WERI-Rb-1 (cell line): ENCODE results near the gene TCEA3.

Experiments
- DNase-seq: peaks from one replicate; pipeline ENCODE4 v3.0.0-alpha.2; 2020
- H3K27ac ChIP-seq: fragments of 250-450 bp; sonication (Bioruptor Pico); 2 replicates; pipeline ENCODE4 v1.5.1; 2020; ENCODE audit warnings: mild to moderate bottlenecking, moderate library complexity
- H3K27me3 ChIP-seq: fragments of 250-450 bp; sonication (Bioruptor Pico); 2 replicates; pipeline ENCODE4 v1.5.1; 2021; ENCODE audit warnings: mild to moderate bottlenecking, low read depth, moderate library complexity; ENCODE audit not compliant: insufficient read depth, severe bottlenecking
- H3K36me3 ChIP-seq: fragments of 250-450 bp; sonication (Bioruptor Pico); 2 replicates; pipeline ENCODE4 v1.5.1; 2020; ENCODE audit warnings: mild to moderate bottlenecking, moderate library complexity
- H3K4me3 ChIP-seq: 2 replicates; pipeline ENCODE4 v1.5.1; 2011; ENCODE audit warnings: low read depth, mild to moderate bottlenecking, control low read depth, low read length
- H3K9me3 ChIP-seq: fragments of 250-450 bp; sonication (Bioruptor Pico); 2 replicates; pipeline ENCODE4 v1.5.1; 2021; ENCODE audit warnings: mild to moderate bottlenecking, moderate library complexity; ENCODE audit not compliant: severe bottlenecking
- CTCF ChIP-seq: IDR thresholded peaks from 2 replicates; pipeline ENCODE4 v1.5.1; 2011; ENCODE audit warnings: low read depth, mild to moderate bottlenecking, control low read depth, inconsistent platforms, low read length

Gene TCEA3

DNA sequence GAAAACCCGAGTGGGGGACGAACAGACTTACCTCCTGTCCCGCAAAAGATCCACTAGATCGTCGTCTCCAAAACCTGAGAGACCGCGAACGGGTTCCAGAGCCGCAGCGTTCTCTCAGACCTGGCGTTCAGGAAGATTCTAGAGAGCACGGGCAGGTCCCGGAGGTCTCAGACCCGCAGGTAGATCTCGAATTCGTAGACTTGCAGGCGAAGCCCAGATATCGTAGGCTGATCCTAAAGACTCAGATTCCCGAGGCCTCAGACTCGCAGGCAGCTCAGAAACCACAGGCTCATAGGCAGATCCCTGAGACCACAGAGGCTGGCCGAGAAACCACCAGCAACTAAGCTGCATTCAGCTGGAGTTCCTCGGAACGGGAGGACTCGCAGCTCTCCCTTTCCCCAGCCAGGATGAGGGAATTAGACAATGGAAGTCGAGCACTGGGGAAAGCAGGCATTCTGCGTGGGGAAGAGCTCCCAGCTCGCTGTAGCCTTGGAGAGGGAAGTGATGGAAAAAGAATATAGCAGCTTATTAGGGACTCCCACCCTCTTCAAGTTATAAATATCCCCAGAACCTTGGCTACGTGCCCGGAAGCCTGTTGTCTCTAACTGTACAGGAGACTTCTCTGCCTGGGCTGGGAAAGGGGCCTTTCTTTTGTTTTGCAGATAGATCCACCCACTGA is 55.1 kb downstream of the TCEA3 start, which contains the start of gene ZNF436:
Gene ZNF436 (minus strand): TSS at position 502 of the 679 bp plus-strand sequence. CDS start 1,831 bp downstream, outside the sequence.
- no peak for TF ChIP-seq CTCF
- H3K9me3 ChIP-seq: peaks cover 7% of the 10 kb centered on the region
- H3K27ac ChIP-seq: peak within 1 kb of the TSS; percentile 96
- DNase-seq: peak; percentile 54
- H3K27me3 ChIP-seq: no peaks in the 10 kb centered on the region
- peak within 1 kb of the TSS; percentile 100 for H3K4me3 ChIP-seq
- H3K36me3 ChIP-seq: peaks cover 20% of the 10 kb centered on the region

DNA sequence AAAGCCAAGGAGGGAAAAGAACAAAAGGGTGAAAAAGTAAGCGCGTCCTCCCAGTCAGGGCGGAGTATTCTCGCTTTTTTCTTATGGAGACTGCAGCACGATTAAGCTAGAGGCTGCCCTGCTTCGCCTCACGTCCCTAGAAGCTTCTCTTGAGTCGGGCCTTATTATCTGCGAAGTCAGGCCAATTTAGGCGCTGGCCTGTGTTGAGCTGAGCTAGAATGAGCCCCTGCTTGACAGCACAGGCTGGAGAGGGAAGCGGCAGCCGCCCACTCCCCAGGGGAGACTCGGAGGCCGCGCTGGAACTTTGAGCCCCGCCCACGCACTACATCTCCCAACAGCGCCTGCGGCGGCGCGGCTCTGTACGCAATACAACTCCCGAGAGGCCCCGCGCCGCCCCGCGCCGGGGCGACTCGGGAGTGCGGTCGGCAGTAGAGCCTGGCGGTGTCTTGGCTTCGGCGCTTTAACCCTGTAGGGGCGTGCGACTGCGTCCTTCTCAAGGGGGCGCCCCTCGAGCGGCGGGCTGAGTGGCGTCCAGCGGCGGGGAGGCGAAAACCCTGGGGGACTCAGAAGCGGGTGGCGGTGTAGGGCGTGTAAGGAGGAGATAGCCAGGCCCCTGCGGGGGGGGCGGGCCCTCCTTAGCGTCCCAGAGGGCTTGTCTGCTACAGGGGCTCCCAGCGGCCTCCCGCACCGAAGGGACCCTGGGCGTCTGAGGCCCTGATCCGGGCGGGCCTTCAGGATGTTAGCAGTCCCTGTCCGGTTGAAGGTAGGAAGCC is 55.8 kb downstream of the TCEA3 start:
- peaks cover 12% of the 10 kb centered on the region for H3K9me3 ChIP-seq
- peak overlapping the region; percentile 96 for H3K27ac ChIP-seq
- peak; percentile 35 for TF ChIP-seq CTCF

DNA sequence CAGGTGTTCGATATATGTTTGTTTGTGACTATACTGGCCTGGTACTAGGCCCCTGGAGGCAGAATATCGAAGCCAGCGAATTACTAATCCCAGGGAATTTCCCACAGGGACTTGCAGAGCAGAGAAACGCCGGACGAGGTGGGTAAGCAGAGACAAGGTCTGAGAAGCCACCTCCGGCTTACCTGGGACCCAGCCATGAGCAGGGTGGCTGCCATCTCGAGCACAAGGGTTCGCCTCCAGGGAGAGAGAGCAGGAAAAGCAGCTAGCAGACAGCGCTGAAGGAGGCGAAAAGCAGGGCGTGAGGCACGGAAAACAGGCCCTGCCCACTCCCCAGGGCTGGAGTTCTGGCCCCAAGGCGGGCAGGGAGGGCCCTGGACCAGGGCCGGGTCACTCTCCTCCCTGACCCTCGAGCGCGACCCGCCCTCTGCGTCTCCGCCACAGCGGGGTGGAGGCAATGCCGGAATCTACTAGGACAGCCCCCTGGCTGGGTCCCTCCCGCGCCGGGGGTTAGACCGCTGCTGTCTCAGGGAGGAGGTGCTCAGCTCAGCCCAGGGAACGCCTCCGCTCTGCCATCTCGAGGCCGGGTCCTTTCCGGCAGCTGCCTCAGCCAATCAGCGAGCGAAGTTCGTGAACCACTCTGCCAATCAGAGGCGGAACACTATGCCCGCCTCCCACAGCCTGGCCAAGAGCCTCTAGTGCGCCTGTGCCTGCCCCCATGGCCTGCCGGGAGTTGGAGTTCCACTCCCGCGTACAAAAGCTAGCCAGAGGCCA is 56.6 kb downstream of the TCEA3 start:
- TF ChIP-seq CTCF: no peak
- H3K27me3 ChIP-seq: no peaks in the 10 kb centered on the region
- H3K4me3 ChIP-seq: peak overlapping the region; percentile 100
- peak; percentile 99 for DNase-seq
- H3K27ac ChIP-seq: peak overlapping the region; percentile 96
- H3K36me3 ChIP-seq: peaks cover 35% of the 10 kb centered on the region
- peaks cover 18% of the 10 kb centered on the region for H3K9me3 ChIP-seq

More for the DNA sequence above, 55.8 kb downstream of the TCEA3 start:
- Histone ChIP-seq H3K27me3 (no peaks in the 10 kb centered on the region), H3K36me3 (peaks cover 27% of the 10 kb centered on the region), H3K4me3 (peak overlapping the region; percentile 100)
- peak; percentile 93 for DNase-seq

- peak overlapping the region; percentile 96 for H3K27ac ChIP-seq
- no peak for TF ChIP-seq CTCF
- H3K36me3 ChIP-seq: peaks cover 40% of the 10 kb centered on the region
- peak overlapping the region; percentile 100 for H3K4me3 ChIP-seq
- no peaks in the 10 kb centered on the region for H3K27me3 ChIP-seq
- DNase-seq: no peak
- H3K9me3 ChIP-seq: peaks cover 24% of the 10 kb centered on the region
Observed at GRCh38 chr1:23367451-23367790, 57.1 kb downstream of the TCEA3 start.

DNA sequence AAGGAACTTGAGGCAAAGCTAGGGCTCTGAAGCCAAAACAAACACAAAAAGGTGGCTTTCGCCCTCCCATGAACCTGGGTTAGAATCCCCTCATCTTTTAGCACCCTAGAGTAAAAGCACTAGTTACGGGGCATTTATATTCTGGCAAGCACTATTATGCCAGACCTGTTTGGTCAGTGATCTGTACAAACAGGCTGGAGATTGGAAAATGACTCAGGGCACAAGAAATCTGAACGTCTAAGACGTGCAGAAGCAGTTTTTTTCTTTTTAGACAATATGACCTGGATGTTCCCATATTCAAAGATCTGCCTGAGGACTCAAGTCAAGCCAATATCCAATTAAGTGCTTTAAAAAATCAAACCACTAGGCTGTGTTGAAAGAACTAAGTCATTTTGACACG is 58.0 kb downstream of the TCEA3 start:
- H3K27ac ChIP-seq: no peak overlapping the region
- peaks cover 32% of the 10 kb centered on the region for H3K9me3 ChIP-seq
- no peak for DNase-seq
- no peak for TF ChIP-seq CTCF
- H3K4me3 ChIP-seq: no peak overlapping the region
- H3K36me3 ChIP-seq: peaks cover 49% of the 10 kb centered on the region
- no peaks in the 10 kb centered on the region for H3K27me3 ChIP-seq
